GM12801 (cell line): ENCODE data around the gene ATAT1.

Experiments used
- TF ChIP-seq, protein P1 (sequence below): IDR thresholded peaks from one replicate; pipeline ENCODE4 v1.5.1; 2011; ENCODE audit warnings: control low read depth; ENCODE audit not compliant: insufficient read length; ENCODE audit errors: extremely low read depth

The ATAT1 gene

DNA sequence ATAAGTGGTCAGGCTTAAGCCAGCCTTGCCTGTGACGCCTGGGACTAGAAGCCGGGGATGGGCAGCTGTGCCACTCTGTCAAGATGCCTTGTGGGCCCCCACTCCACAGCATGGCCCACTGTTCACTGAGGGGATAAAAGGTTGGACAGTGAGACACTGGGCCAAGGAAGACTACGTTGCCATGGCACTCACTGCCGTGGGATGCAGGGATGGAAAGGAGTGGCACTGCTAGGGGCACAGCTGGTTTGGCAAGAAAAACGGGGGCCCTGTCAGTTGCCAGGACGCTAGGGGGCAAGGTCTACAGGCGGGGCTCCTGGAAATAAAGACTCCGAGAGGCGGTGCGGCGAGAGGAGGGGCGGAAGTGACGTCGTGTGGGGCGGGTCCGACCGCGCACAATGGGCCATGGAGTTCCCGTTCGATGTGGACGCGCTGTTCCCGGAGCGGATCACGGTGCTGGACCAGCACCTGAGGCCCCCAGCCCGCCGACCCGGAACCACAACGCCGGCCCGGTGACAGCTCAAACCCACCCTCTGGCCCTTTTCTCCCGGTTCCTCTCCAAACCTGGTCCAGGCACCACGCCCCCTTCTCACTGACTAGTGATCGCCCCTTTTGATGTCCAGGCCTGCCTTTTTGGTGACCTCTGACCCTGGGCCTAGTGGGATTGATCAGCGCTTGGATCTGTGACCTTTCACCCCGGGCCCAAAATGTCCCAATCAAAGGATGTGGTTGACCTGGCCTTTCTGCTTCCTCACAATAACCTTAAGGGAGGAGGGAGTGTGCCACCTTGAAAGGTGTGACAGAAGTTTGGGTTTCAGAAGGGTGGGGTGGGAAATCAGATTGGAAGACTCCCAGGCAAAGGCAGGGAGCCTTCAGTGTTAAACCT, at the start of gene ATAT1:
TSS of gene ATAT1 (plus strand) at position 391 of the 883 bp plus-strand sequence.
- TF ChIP-seq, protein P1, sequence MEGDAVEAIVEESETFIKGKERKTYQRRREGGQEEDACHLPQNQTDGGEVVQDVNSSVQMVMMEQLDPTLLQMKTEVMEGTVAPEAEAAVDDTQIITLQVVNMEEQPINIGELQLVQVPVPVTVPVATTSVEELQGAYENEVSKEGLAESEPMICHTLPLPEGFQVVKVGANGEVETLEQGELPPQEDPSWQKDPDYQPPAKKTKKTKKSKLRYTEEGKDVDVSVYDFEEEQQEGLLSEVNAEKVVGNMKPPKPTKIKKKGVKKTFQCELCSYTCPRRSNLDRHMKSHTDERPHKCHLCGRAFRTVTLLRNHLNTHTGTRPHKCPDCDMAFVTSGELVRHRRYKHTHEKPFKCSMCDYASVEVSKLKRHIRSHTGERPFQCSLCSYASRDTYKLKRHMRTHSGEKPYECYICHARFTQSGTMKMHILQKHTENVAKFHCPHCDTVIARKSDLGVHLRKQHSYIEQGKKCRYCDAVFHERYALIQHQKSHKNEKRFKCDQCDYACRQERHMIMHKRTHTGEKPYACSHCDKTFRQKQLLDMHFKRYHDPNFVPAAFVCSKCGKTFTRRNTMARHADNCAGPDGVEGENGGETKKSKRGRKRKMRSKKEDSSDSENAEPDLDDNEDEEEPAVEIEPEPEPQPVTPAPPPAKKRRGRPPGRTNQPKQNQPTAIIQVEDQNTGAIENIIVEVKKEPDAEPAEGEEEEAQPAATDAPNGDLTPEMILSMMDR: no peak

DNA sequence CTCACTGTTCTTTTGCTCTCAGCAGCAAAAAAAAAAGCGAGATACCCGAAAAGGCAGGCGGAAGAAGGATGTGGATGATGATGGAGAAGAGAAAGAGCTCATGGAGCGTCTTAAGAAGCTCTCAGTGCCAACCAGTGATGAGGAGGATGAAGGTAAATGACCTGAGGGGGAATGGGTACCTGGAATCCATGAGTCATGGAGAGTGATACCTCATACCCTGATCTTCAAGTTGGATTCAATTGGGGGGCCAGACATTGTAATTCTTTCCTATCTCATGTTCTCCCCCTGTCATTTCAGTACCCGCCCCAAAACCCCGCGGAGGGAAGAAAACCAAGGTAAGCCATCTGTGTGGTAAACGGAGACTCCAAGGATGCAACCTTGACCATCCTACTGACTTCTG, 48.6 kb upstream of the ATAT1 start:
- TF ChIP-seq, protein P1: no peak

DNA sequence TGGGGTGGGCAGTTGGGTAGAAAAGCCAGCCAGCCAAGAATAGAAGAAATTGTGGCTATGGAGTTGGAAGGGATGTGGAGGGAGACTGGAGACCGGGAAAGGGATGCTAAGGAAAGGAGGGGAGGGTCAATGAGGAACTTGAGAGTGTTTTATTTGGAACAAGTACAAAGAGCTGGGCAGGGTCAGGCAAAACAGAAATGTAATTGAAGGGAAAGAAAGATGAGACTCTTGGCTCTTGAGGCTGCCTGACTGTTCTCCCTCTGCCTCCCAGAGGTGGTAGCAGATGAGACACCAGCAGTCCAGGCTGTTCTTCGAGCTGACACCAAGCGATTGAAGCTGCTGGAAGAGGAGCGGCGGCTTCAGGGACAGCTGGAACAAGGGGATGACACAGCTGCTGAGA, 42.8 kb upstream of the ATAT1 start:
- TF ChIP-seq, protein P1: no peak

DNA sequence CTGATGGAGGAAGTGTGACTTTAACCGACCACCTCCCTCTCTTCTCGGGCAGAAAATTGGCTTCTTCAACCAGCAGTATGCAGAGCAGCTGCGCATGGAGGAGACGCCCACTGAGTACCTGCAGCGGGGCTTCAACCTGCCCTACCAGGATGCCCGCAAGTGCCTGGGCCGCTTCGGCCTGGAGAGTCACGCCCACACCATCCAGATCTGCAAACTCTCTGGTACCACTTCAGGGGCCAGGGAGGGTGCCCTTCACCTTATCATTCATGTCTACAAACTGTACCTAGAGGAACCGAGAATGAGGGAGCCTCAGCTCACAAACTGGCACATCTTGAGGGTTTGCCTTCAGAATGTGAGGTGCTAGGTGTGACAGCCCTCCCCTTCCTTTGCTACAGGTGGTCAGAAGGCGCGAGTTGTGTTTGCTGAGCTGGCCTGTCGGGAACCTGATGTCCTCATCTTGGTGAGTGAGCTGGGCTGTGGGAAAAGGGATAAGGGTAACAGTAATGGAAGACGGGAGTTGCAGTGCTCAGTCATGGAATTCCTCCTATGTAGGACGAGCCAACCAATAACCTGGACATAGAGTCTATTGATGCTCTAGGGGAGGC, 36.8 kb upstream of the ATAT1 start:
- TF ChIP-seq, protein P1: no peak

DNA sequence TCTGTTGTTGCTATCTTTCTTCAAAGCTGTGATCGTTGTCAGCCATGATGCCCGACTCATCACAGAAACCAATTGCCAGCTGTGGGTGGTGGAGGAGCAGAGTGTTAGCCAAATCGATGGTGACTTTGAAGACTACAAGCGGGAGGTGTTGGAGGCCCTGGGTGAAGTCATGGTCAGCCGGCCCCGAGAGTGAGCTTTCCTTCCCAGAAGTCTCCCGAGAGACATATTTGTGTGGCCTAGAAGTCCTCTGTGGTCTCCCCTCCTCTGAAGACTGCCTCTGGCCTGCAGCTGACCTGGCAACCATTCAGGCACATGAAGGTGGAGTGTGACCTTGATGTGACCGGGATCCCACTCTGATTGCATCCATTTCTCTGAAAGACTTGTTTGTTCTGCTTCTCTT, 36.2 kb upstream of the ATAT1 start:
- TF ChIP-seq, protein P1: no peak

DNA sequence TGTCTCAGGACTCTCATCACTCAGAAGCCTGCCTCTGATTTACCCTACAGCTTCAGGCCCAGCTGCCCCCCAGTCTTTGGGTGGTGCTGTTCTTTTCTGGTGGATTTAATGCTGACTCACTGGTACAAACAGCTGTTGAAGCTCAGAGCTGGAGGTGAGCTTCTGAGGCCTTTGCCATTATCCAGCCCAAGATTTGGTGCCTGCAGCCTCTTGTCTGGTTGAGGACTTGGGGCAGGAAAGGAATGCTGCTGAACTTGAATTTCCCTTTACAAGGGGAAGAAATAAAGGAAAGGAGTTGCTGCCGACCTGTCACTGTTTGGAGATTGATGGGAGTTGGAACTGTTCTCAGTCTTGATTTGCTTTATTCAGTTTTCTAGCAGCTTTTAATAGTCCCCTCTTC, 35.7 kb upstream of the ATAT1 start:
- TF ChIP-seq, protein P1: no peak

DNA sequence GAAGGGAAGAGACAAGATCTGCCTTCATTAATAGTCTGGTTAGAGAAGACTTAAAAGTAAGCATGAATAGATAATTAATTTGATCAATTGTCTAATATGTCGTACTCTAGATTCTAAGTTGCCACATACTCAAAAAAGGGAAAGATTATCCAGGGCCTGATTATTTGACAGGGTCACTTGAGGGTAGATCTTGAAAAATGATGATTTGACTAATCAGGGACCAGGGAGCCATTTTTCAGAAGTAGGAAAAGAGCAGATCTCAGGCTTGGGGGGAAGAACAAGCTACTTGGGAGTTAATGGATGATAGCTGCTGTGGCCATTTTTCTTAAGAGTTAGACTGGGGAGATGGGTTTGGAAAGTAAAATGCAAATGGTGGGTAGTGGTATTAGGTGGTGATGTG, 34.4 kb upstream of the ATAT1 start:
- TF ChIP-seq, protein P1: no peak
